GM19025 (cell line): Measurements from ENCODE around the gene EVI5.

Experiments
- ATAC-seq: cut with Tn5 transposase; IDR thresholded peaks from one replicate; pipeline ENCODE4 v1.9.1; 2021; ENCODE audit warnings: mild to moderate bottlenecking, low read depth, moderate library complexity; ENCODE audit not compliant: unreplicated experiment

The EVI5 gene

GRCh38 chr1:92488832-92489231 lies 296.1 kb downstream of the EVI5 start:
- no peak for ATAC-seq

- no peak for ATAC-seq
Measured at GRCh38 chr1:92488416-92488815, 296.5 kb downstream of the EVI5 start.

GRCh38 chr1:92487078-92487605 lies 297.8 kb downstream of the EVI5 start:
- ATAC-seq: no peak

- peak; percentile 23 for ATAC-seq
Measured at GRCh38 chr1:92486251-92487077, 298.4 kb downstream of the EVI5 start, which contains the start of gene GFI1. Gene GFI1 (minus strand): TSS chr1:92486925. CDS start chr1:92483487, 3,438 bp downstream.

GRCh38 chr1:92485381-92486250 lies 299.3 kb downstream of the EVI5 start:
- peak; percentile 42 for ATAC-seq

GRCh38 chr1:92484472-92485380 lies 300.2 kb downstream of the EVI5 start:
- no peak for ATAC-seq

GRCh38 chr1:92483610-92484471 lies 301.1 kb downstream of the EVI5 start:
- no peak for ATAC-seq

- ATAC-seq: no peak
Measured at GRCh38 chr1:92482665-92483609, 302.0 kb downstream of the EVI5 start.

- no peak for ATAC-seq
Measured at GRCh38 chr1:92481971-92482664, 302.8 kb downstream of the EVI5 start.

- ATAC-seq: no peak
Measured at GRCh38 chr1:92481599-92481925, 303.3 kb downstream of the EVI5 start.

- ATAC-seq: no peak
Measured at GRCh38 chr1:92480813-92481598, 303.9 kb downstream of the EVI5 start.

- ATAC-seq: no peak
Measured at GRCh38 chr1:92480200-92480812, 304.6 kb downstream of the EVI5 start.

- ATAC-seq: no peak
Measured at GRCh38 chr1:92479587-92479986, 305.3 kb downstream of the EVI5 start.

GRCh38 chr1:92478393-92478792 lies 306.5 kb downstream of the EVI5 start:
- ATAC-seq: no peak

- no peak for ATAC-seq
Measured at GRCh38 chr1:92476071-92476631, 308.8 kb downstream of the EVI5 start.

- ATAC-seq: no peak
Measured at GRCh38 chr1:92475029-92475428, 309.9 kb downstream of the EVI5 start.
